Neutrophil (primary cell): ENCODE data around the gene HELZ.

Experiments
- H3K27ac ChIP-seq: fragments of 200-600 bp; sonication (generic); 2 replicates; pipeline ENCODE4 v1.5.1; 2016; ENCODE audit warnings: mild to moderate bottlenecking, moderate library complexity
- H3K27me3 ChIP-seq: fragments of 200-600 bp; sonication (generic); 2 replicates; pipeline ENCODE4 v1.6.0; 2016; ENCODE audit warnings: mild to moderate bottlenecking
- H3K36me3 ChIP-seq: fragments of 200-600 bp; sonication (generic); 2 replicates; pipeline ENCODE4 v1.5.1; 2017
- H3K4me1 ChIP-seq, 2 experiments: fragments of 200-600 bp in 1 of 2; sonication (generic) in 1 of 2; 1 replicate in 1 of 2; 2 replicates in 1 of 2; pipeline versions ENCODE4 v1.5.1 to v1.6.1; 2013 to 2016; ENCODE audit warnings: low read depth in 1 of 2, low read length in 1 of 2, mild to moderate bottlenecking in 1 of 2, moderate library complexity in 1 of 2; ENCODE audit not compliant: control insufficient read depth in 1 of 2, insufficient read depth in 1 of 2
- H3K4me3 ChIP-seq, 2 experiments: fragments of 200-600 bp in 1 of 2; sonication (generic) in 1 of 2; 1 replicate in 1 of 2; 2 replicates in 1 of 2; pipeline ENCODE4 v1.5.1; 2013 to 2016; ENCODE audit warnings: low read depth in 1 of 2, low read length in 1 of 2, mild to moderate bottlenecking in 1 of 2, moderate library complexity in 1 of 2
- H3K9me3 ChIP-seq: fragments of 200-600 bp; sonication (generic); 2 replicates; pipeline ENCODE4 v1.5.1; 2016
- TF ChIP-seq, protein P1 (sequence below): fragments of 200-600 bp; sonication (generic); IDR thresholded peaks from 2 replicates; pipeline ENCODE4 v1.5.1; 2016; ENCODE audit warnings: antibody characterized with exemption

Gene HELZ

DNA sequence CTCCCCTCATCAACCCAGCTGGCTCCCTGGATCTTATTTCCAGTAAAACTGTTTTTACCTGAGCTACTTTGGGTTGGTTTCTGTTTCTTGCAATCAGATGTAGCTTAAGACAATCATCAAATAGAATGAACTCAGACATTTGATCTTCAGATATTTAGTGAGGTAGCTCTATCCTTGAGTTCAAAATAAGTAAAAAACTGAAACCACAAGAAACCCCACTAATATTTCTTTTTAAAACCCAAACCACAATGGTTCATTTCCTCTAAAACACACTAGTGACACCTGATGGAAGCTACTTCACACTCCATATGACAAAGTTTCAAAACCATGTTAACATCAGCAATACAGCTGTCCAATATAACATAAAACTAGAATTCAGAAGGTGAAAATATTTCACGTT is 162.9 kb downstream of the HELZ start:
- Histone ChIP-seq H3K4me1 (no peaks in the 10 kb centered on the region), H3K36me3 (peaks cover 53% of the 10 kb centered on the region), H3K27me3 (no peaks in the 10 kb centered on the region), H3K4me3 (no peak overlapping the region), H3K9me3 (no peaks in the 10 kb centered on the region), H3K27ac (no peak overlapping the region)
- TF ChIP-seq, protein P1, sequence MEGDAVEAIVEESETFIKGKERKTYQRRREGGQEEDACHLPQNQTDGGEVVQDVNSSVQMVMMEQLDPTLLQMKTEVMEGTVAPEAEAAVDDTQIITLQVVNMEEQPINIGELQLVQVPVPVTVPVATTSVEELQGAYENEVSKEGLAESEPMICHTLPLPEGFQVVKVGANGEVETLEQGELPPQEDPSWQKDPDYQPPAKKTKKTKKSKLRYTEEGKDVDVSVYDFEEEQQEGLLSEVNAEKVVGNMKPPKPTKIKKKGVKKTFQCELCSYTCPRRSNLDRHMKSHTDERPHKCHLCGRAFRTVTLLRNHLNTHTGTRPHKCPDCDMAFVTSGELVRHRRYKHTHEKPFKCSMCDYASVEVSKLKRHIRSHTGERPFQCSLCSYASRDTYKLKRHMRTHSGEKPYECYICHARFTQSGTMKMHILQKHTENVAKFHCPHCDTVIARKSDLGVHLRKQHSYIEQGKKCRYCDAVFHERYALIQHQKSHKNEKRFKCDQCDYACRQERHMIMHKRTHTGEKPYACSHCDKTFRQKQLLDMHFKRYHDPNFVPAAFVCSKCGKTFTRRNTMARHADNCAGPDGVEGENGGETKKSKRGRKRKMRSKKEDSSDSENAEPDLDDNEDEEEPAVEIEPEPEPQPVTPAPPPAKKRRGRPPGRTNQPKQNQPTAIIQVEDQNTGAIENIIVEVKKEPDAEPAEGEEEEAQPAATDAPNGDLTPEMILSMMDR = no peak

DNA sequence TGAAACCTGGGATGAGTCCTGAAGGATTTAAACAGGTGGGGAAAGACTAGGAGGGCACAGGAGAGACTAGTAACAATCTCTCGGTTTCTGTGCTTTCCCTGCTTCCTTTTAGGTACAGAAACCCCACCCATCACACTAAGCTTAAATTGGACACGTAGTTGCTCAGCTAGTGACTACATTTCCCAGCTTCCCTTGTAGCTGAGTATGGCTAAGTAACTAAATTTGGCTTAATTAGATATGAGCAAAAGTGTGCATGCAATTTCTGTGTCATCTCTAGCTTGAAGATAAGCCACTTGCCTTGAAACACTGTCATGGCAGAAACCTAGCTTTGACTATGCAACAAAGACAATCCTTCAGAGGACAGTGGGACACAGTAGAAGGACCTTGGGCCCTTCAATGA is 164.2 kb downstream of the HELZ start:
- Histone ChIP-seq H3K27me3 (no peaks in the 10 kb centered on the region), H3K27ac (no peak overlapping the region), H3K9me3 (no peaks in the 10 kb centered on the region), H3K36me3 (peaks cover 51% of the 10 kb centered on the region), H3K4me3 (no peak overlapping the region), H3K4me1 (no peaks in the 10 kb centered on the region)
- TF ChIP-seq, protein P1 = no peak

DNA sequence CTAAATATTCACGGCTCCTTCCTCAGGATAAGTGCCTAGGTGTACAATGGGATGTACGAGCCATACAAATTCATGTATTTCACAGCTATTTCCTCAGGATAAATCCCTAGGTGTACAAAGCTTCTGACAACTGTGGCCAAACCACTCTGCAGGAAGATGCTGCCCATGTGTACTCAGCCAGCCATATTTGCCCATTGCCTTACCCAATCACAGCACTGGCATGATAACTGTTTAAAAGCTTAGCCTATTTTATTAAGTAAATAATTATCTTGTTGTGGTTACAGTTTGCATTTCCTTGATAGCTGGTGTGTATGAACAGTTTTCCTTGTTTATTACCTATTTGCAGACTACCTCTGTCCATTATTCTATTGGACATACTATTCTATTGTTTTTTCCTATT is 165.5 kb downstream of the HELZ start:
- Histone ChIP-seq H3K36me3 (peaks cover 43% of the 10 kb centered on the region), H3K27ac (no peak overlapping the region), H3K4me1 (no peaks in the 10 kb centered on the region), H3K9me3 (no peaks in the 10 kb centered on the region), H3K27me3 (no peaks in the 10 kb centered on the region), H3K4me3 (no peak overlapping the region)
- TF ChIP-seq, protein P1 = no peak

DNA sequence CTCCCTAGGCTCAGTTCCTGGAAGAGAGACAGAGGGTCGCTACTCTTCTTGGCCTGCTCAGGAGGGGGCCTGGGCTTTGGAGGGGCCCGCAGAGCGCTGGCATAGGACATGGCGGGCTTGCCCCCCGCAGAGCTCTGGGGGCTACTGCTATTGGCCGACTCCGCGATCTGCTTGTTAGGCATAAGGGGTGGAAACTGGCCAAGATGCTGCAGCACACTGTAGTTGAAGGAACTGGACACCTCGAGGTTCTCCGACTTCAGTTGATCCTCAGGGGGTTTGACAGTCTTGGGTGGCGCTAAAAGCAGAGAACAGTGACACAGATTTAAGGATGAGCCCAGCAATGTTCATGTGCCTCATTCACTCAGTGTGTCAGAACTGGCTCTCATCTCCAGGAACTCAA is 166.7 kb downstream of the HELZ start:
- TF ChIP-seq, protein P1 = no peak
- peaks cover 46% of the 10 kb centered on the region for H3K36me3 ChIP-seq
- no peak overlapping the region for H3K4me3 ChIP-seq
- no peaks in the 10 kb centered on the region for H3K9me3 ChIP-seq
- no peaks in the 10 kb centered on the region for H3K4me1 ChIP-seq
- H3K27me3 ChIP-seq = no peaks in the 10 kb centered on the region
- H3K27ac ChIP-seq = no peak overlapping the region

DNA sequence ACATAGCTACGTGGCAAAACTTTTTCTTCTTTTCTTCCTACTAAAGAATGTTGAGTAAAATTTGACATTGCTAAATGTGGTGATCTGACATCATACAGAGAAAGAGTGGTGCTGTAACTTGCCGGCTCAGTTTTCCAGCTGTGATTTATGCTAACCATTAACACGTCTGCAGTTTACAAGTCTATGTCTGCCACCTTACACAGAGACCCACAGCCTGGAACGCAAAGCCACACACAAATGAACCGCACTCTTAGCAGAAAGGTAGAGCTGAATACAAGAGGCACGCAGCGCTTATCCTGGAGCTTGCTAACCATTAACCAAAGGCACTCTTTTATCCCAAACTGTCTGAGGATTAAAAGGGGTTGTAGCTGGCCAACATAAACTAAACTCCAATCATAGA is 168.7 kb downstream of the HELZ start:
- no peak overlapping the region for H3K4me3 ChIP-seq
- H3K27ac ChIP-seq = no peak overlapping the region
- no peaks in the 10 kb centered on the region for H3K27me3 ChIP-seq
- TF ChIP-seq, protein P1 = no peak
- peaks cover 40% of the 10 kb centered on the region for H3K36me3 ChIP-seq
- no peaks in the 10 kb centered on the region for H3K9me3 ChIP-seq
- H3K4me1 ChIP-seq = no peaks in the 10 kb centered on the region

DNA sequence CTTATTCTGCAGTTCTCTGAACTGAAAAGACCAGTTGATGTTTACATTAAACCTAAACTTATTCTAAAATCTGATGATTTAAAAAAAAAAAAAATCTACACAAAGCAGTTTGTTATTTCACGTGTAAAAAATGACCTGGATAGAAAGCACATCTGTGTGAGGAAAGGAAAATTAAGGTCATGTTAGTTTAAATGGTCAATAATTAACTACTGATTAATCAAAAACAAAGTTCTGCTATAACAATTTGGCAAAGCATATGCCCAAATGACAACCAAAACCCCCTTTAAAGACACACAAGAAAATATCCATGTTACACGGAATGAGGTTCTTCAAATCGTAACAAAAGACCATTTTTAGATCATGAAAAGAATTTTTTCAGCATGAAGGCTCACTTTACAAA is 170.2 kb downstream of the HELZ start:
- Histone ChIP-seq H3K4me1 (no peaks in the 10 kb centered on the region), H3K27ac (no peak overlapping the region), H3K9me3 (no peaks in the 10 kb centered on the region), H3K36me3 (peaks cover 40% of the 10 kb centered on the region), H3K27me3 (no peaks in the 10 kb centered on the region), H3K4me3 (no peak overlapping the region)
- TF ChIP-seq, protein P1 = no peak
